WERI-Rb-1 (cell line): ENCODE data around the gene PRR16.
A peak's percentile ranks its signal among the peaks of the same experiment; 100 is the strongest.

ENCODE experiments used
- DNase-seq: peaks from one replicate; pipeline ENCODE4 v3.0.0-alpha.2; 2020
- H3K27ac ChIP-seq: fragments of 250-450 bp; sonication (Bioruptor Pico); 2 replicates; pipeline ENCODE4 v1.5.1; 2020; ENCODE audit warnings: mild to moderate bottlenecking, moderate library complexity
- H3K27me3 ChIP-seq: fragments of 250-450 bp; sonication (Bioruptor Pico); 2 replicates; pipeline ENCODE4 v1.5.1; 2021; ENCODE audit warnings: mild to moderate bottlenecking, low read depth, moderate library complexity; ENCODE audit not compliant: insufficient read depth, severe bottlenecking
- H3K36me3 ChIP-seq: fragments of 250-450 bp; sonication (Bioruptor Pico); 2 replicates; pipeline ENCODE4 v1.5.1; 2020; ENCODE audit warnings: mild to moderate bottlenecking, moderate library complexity
- H3K4me3 ChIP-seq: 2 replicates; pipeline ENCODE4 v1.5.1; 2011; ENCODE audit warnings: low read depth, mild to moderate bottlenecking, control low read depth, low read length
- H3K9me3 ChIP-seq: fragments of 250-450 bp; sonication (Bioruptor Pico); 2 replicates; pipeline ENCODE4 v1.5.1; 2021; ENCODE audit warnings: mild to moderate bottlenecking, moderate library complexity; ENCODE audit not compliant: severe bottlenecking
- TF ChIP-seq, protein P1 (sequence below): IDR thresholded peaks from 2 replicates; pipeline ENCODE4 v1.5.1; 2011; ENCODE audit warnings: low read depth, mild to moderate bottlenecking, control low read depth, inconsistent platforms, low read length

Gene PRR16

DNA sequence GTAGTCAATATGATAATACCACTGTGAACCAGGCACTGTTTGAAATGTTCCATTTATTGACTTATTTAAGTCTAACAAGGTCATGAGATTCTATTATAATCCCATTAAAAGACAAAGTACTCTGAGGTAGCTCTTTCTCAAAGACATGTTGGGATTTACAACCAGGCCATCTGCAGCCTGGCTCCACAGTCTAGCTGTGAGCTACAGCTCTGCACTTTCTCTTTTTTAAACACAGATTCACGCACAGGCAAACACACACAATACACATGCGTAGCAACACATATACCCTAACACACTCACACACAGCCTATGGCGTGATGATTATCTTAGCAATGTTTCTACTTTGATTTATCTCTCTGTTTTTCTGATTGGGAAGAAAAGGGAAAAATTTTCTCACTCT, 174.3 kb downstream of the PRR16 start:
- Histone ChIP-seq H3K27me3 (no peaks in the 10 kb centered on the region), H3K36me3 (no peaks in the 10 kb centered on the region), H3K27ac (no peak overlapping the region), H3K4me3 (no peak overlapping the region), H3K9me3 (no peaks in the 10 kb centered on the region)
- TF ChIP-seq, protein P1, sequence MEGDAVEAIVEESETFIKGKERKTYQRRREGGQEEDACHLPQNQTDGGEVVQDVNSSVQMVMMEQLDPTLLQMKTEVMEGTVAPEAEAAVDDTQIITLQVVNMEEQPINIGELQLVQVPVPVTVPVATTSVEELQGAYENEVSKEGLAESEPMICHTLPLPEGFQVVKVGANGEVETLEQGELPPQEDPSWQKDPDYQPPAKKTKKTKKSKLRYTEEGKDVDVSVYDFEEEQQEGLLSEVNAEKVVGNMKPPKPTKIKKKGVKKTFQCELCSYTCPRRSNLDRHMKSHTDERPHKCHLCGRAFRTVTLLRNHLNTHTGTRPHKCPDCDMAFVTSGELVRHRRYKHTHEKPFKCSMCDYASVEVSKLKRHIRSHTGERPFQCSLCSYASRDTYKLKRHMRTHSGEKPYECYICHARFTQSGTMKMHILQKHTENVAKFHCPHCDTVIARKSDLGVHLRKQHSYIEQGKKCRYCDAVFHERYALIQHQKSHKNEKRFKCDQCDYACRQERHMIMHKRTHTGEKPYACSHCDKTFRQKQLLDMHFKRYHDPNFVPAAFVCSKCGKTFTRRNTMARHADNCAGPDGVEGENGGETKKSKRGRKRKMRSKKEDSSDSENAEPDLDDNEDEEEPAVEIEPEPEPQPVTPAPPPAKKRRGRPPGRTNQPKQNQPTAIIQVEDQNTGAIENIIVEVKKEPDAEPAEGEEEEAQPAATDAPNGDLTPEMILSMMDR = no peak
- peak; percentile 59 for DNase-seq

DNA sequence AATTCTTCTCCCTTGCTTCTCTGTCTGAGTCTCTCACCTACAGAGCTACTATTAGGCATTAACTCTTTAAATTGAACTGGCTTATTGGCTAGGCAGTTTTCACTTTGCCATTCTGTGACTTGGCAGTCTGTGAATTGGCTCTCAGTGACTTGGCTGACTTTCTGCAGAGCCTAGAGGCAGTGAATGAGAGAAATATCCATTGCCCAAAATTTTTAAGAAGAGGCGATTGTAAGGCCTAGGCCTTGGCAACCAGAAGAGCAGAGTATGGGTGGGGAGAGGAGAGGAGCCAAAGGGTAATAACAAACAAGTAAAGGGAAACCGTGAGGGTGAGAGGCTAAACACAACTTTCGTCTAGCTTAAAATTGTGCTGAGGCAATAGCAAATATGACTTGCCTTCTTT, 176.7 kb downstream of the PRR16 start:
- no peaks in the 10 kb centered on the region for H3K27me3 ChIP-seq
- no peak for DNase-seq
- no peaks in the 10 kb centered on the region for H3K9me3 ChIP-seq
- TF ChIP-seq, protein P1 = no peak
- H3K36me3 ChIP-seq = no peaks in the 10 kb centered on the region
- no peak overlapping the region for H3K4me3 ChIP-seq
- H3K27ac ChIP-seq = no peak overlapping the region

DNA sequence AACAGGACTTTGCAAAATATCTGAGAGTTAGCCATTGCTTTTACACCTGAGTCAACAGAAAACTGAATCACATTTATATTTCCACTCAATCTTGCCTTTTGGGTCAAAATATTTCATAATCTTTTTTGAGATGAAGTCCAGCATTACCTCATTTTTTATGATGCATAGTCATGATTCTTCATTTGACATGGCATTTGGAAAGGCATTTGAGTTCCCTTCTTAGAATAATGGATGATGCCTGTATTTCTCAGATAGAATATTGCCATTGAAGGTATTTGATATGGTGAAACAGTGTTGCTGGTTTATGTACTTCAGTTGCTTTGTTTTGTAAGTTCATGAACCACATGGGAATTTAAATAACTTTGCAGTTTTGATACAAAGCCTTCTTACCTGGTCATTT, 180.4 kb downstream of the PRR16 start:
- no peaks in the 10 kb centered on the region for H3K27me3 ChIP-seq
- H3K36me3 ChIP-seq = no peaks in the 10 kb centered on the region
- H3K9me3 ChIP-seq = no peaks in the 10 kb centered on the region
- no peak overlapping the region for H3K4me3 ChIP-seq
- no peak for DNase-seq
- TF ChIP-seq, protein P1 = no peak
- no peak overlapping the region for H3K27ac ChIP-seq

DNA sequence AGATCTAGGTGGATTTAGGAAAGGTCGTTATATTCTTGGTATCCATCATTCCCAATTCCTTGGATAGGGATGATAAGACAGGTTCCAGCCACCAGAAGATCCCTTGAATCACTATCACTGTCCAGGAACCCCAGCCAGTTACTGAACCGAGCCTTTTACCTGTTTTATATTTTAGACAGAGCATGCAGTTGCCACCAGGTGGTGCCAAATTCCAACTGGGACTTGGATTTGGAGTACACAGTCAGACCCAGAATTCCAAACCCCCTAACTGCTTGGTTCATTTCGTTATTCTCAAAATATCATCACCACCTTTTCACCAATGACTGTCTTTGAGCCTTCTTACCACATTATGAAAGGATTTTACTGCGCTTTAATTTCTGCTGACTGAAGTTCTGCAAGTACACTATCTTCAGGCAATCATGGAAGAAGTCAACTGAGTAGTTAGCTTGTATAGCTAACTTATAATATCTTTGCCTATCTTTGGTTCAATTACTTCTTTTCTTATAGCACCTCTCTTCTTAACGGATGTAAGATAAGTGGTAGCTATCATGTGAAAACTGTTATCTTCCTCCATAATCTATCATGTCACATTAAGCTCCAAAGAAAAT, 191.8 kb downstream of the PRR16 start:
- Histone ChIP-seq H3K27me3 (no peaks in the 10 kb centered on the region), H3K9me3 (no peaks in the 10 kb centered on the region), H3K4me3 (no peak overlapping the region), H3K27ac (no peak overlapping the region), H3K36me3 (no peaks in the 10 kb centered on the region)
- TF ChIP-seq, protein P1 = peak; percentile 74
- peak; percentile 60 for DNase-seq

- no peaks in the 10 kb centered on the region for H3K36me3 ChIP-seq
- TF ChIP-seq, protein P1 = no peak
- no peaks in the 10 kb centered on the region for H3K27me3 ChIP-seq
- DNase-seq = peak; percentile 13
- H3K9me3 ChIP-seq = no peaks in the 10 kb centered on the region
- no peak overlapping the region for H3K27ac ChIP-seq
- H3K4me3 ChIP-seq = no peak overlapping the region
These were observed 193.0 kb downstream of the PRR16 start for GRCh38 chr5:120657104-120657503.

- TF ChIP-seq, protein P1 = no peak
These were observed 213.4 kb downstream of the PRR16 start for GRCh38 chr5:120677481-120677880.

More at GRCh38 chr5:120677481-120677880, 213.4 kb downstream of the PRR16 start:
- H3K27ac ChIP-seq = no peak overlapping the region
- no peak overlapping the region for H3K4me3 ChIP-seq
- no peaks in the 10 kb centered on the region for H3K9me3 ChIP-seq
- H3K27me3 ChIP-seq = no peaks in the 10 kb centered on the region
- DNase-seq = no peak
- H3K36me3 ChIP-seq = no peaks in the 10 kb centered on the region
